Measurements from ENCODE around the gene NEUROD6.

DNA sequence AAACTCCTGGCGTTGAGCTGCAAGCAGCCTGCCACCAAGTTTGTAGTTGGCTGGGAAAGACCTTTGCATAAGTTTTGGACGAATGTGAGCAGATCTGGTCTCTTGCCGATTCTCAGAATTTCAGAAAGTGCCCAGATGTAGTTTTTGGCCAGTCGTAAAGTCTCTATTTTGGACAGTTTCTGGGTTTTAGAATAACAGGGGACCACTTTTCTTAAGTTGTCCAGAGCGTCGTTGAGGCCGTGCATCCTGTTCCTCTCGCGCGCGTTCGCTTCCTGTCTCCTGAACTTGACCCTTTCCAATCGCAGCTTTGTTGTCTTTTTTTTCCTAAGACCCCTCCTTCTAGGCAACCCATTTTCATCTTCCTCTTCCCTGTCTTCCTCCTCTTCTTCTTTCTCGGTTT is 1.8 kb downstream of the NEUROD6 start:
- TF ChIP-seq, protein P1, sequence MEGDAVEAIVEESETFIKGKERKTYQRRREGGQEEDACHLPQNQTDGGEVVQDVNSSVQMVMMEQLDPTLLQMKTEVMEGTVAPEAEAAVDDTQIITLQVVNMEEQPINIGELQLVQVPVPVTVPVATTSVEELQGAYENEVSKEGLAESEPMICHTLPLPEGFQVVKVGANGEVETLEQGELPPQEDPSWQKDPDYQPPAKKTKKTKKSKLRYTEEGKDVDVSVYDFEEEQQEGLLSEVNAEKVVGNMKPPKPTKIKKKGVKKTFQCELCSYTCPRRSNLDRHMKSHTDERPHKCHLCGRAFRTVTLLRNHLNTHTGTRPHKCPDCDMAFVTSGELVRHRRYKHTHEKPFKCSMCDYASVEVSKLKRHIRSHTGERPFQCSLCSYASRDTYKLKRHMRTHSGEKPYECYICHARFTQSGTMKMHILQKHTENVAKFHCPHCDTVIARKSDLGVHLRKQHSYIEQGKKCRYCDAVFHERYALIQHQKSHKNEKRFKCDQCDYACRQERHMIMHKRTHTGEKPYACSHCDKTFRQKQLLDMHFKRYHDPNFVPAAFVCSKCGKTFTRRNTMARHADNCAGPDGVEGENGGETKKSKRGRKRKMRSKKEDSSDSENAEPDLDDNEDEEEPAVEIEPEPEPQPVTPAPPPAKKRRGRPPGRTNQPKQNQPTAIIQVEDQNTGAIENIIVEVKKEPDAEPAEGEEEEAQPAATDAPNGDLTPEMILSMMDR (conservative IDR thresholded peaks at IDR 0.05; ENCODE audit: low read length): no peak
- TF ChIP-seq EZH2phosphoT487 (IDR thresholded peaks at IDR 0.05; ENCODE audit: borderline replicate concordance, low read depth, low read length): no peak
